Endothelial cell (in vitro differentiated cells): ENCODE measurements around the gene FOXRED2. TPM values are rescaled to one million over a fixed set of nuclear protein-coding genes. Genes with fewer than 3 reads are reported as not detected.

ENCODE experiments used
- DNase-seq: peaks from one replicate; pipeline ENCODE4 v3.0.0; 2021; ENCODE audit warnings: low spot score
- H3K27ac Mint-ChIP-seq: one replicate; pipeline ENCODE4 v1.8.0; 2021; ENCODE audit warnings: mixed read lengths, inconsistent platforms; ENCODE audit not compliant: unreplicated experiment
- H3K27me3 Mint-ChIP-seq: one replicate; pipeline ENCODE4 v1.8.0; 2021; ENCODE audit warnings: mild to moderate bottlenecking, moderate library complexity, mixed read lengths, inconsistent platforms; ENCODE audit not compliant: unreplicated experiment
- H3K36me3 Mint-ChIP-seq: one replicate; pipeline ENCODE4 v1.8.0; 2021; ENCODE audit warnings: mild to moderate bottlenecking, low read depth, mixed read lengths, inconsistent platforms; ENCODE audit not compliant: unreplicated experiment
- H3K4me1 Mint-ChIP-seq: one replicate; pipeline ENCODE4 v1.8.0; 2021; ENCODE audit warnings: mild to moderate bottlenecking, mixed read lengths, inconsistent platforms; ENCODE audit not compliant: unreplicated experiment
- H3K4me3 Mint-ChIP-seq: one replicate; pipeline ENCODE4 v1.8.0; 2021; ENCODE audit warnings: mild to moderate bottlenecking, mixed read lengths, inconsistent platforms; ENCODE audit not compliant: unreplicated experiment
- H3K9me3 Mint-ChIP-seq: one replicate; pipeline ENCODE4 v1.8.0; 2021; ENCODE audit warnings: mixed read lengths, inconsistent platforms; ENCODE audit not compliant: unreplicated experiment
- CTCF ChIP-seq: fragments of 200-600 bp; sonication (generic); IDR thresholded peaks from one replicate; pipeline ENCODE4 v1.5.0; 2021; ENCODE audit warnings: antibody characterized with exemption; ENCODE audit not compliant: unreplicated experiment
- long read RNA-seq: library from polyadenylated mRNA; unstranded; transcript quantifications from one replicate; pipeline ENCODE4 v2.0.0, GENCODE V29; 2020; ENCODE audit not compliant: unreplicated experiment
- total RNA-seq: library from RNA; stranded (reverse); fragmentation: NEBNext Ultra II Directional; extraction: Animal tissue kit (Norgen Biotek cat#: 25700); gene quantifications from one replicate; pipeline ENCODE4 v1.2.1, GENCODE V29; 2021; ENCODE audit not compliant: unreplicated experiment

The FOXRED2 gene
- total RNA-seq: 17.6 TPM
- long read RNA-seq, partial matches to known transcripts: 0 of 1 reads
- long read RNA-seq, other reads (novel, unspliced or antisense): 1 of 1 reads

DNA sequence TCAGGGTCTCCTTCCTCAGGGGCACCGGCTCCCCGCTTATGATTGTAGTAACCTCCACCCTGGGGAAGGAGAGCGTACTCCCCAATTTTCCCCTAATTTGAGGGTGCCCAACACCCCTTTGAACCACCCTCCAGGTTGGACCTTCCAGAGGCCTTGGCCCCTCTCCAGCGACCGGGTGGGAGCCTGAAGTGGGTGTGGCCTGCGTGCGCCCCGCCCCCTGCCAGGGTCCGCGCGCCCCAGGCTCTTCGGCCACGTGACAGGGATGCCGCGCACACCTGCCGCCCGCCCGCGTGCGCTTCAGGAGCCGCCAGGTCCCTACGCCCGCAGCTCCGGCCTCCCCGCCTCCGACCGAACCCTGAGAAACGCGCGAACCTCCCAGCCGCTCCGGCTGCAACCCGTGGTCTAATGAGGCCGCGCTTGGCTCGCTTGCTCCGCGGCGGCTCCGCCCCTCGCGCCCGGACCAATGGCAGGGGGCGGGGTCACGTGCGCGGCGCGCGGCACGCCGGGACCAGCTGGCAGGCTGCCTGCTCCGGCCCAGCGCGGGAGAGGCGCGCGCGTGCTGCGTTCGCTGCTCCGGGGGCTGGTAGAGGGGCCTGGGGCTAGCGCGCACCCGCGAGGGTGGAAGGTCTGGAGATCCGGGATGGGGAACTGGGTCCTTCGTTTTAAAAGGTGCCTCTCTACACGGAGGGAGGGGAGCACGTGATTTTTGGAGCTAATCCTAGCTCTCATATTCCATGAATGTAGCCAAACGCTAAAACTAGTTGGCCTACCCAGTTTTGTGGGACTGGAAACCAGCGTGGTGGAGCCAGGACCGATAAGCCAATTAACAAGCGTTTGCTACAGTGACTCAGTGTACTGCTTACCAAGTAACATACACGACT lies at the start of gene FOXRED2:
TSS of gene FOXRED2 (minus strand) at position 404 of the 881 bp plus-strand sequence. CDS start 618 bp downstream, outside the sequence.
- Mint-ChIP-seq H3K27ac (no peak within 1 kb of the TSS), H3K27me3 (peaks cover 5% of the 10 kb centered on the region), H3K9me3 (no peaks in the 10 kb centered on the region), H3K4me1 (peaks cover 9% of the 10 kb centered on the region), H3K36me3 (peaks cover 28% of the 10 kb centered on the region), H3K4me3 (peak within 1 kb of the TSS; percentile 57)
- DNase-seq: peak; percentile 88
- TF ChIP-seq CTCF: no peak

- Mint-ChIP-seq H3K4me3 (no peak overlapping the region), H3K36me3 (no peaks in the 10 kb centered on the region), H3K4me1 (no peaks in the 10 kb centered on the region), H3K27ac (no peak overlapping the region), H3K9me3 (no peaks in the 10 kb centered on the region), H3K27me3 (peaks cover 7% of the 10 kb centered on the region)
- DNase-seq: no peak
- TF ChIP-seq CTCF: no peak
Measured at GRCh38 chr22:36554098-36554497, 47.3 kb upstream of the FOXRED2 start.

DNA sequence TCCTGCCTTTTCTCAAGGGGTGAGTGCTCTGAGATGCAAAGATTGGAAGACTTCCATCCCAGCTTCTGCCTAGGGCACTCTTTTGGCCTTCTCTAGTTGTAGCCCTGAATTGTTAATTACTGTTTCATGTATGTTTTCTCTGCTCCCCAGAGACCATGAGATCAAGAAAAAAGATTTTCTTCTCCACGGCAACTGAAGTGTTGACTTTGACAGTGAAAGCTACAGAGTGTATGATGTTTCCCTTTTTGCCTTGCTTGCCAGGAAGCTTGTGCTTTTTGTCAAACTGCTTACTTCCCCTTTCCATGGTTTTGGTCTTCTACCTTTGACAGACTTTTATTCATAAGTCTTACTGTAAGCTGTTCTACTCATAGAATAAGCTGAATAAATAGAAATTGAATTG lies 45.4 kb upstream of the FOXRED2 start:
- H3K4me3 Mint-ChIP-seq: no peak overlapping the region
- H3K4me1 Mint-ChIP-seq: no peaks in the 10 kb centered on the region
- no peak for TF ChIP-seq CTCF
- no peak for DNase-seq
- no peak overlapping the region for H3K27ac Mint-ChIP-seq
- H3K27me3 Mint-ChIP-seq: peaks cover 8% of the 10 kb centered on the region
- H3K9me3 Mint-ChIP-seq: no peaks in the 10 kb centered on the region
- no peaks in the 10 kb centered on the region for H3K36me3 Mint-ChIP-seq

DNA sequence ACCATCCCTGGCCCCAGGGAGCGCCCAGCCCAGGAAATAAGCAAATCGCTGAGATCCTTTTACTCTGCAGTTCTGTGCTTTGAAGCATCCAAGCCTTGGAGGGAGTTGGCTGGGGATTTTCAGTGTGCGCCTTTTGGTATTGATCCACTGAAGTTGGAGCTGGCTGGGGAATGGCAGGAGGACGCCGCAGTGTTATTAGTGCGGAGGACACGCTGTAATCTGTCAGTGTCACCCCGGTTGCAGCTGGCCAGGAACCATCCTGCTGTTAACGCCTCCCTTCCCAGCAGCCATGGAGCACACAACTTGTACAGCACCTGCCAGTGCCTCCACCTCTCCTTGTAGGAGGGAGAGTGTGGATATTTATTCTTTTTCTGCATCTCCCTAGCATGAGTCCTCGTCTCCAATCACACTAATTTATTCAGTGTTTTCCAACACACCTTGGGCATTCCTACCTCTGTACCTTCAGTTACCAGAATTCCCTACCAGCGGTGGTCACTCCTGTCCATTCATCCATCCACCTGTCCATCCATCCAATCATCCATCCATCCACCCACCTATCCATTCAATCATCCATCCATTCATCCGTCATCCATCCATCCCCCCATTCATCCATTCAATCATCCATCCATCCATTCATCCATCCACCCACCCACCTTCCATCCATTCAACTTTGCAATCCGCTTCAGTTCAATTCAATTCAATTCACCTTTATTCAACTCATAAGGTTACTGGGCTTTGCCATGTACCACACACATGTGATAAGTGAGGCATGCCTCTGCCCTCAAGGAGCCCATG lies 44.1 kb upstream of the FOXRED2 start:
- Mint-ChIP-seq H3K4me1 (no peaks in the 10 kb centered on the region), H3K27ac (no peak overlapping the region), H3K9me3 (no peaks in the 10 kb centered on the region), H3K4me3 (no peak overlapping the region), H3K36me3 (no peaks in the 10 kb centered on the region), H3K27me3 (peaks cover 9% of the 10 kb centered on the region)
- TF ChIP-seq CTCF: no peak
- no peak for DNase-seq

DNA sequence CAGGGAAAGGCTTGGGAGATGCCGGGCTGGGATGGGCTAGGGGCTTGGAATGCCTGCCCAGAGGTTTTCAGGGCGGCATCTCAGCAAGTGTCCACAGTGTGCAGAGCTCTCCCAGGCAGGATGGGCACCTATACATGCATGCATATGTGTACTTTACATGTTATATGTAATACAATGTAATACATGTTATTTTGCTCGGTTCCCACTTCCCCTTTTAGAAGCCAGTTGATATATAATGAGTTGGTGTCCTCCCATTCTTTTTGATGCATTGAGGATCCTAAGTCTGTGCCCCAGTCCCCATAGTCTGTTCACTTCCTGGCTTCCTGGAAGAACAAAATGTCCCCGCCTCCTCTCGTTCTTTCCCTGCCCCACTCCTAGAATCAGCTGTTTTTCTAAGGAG lies 42.2 kb upstream of the FOXRED2 start:
- H3K9me3 Mint-ChIP-seq: no peaks in the 10 kb centered on the region
- no peak for TF ChIP-seq CTCF
- H3K27me3 Mint-ChIP-seq: peaks cover 7% of the 10 kb centered on the region
- H3K4me3 Mint-ChIP-seq: no peak overlapping the region
- H3K27ac Mint-ChIP-seq: no peak overlapping the region
- DNase-seq: no peak
- H3K4me1 Mint-ChIP-seq: no peaks in the 10 kb centered on the region
- H3K36me3 Mint-ChIP-seq: no peaks in the 10 kb centered on the region
